HEK293T (cell line): Measurements from ENCODE around the gene STON1.

Experiments
- CTCF ChIA-PET: fragments of 350-600 bp; formaldehyde crosslinking; extraction: SDS; loops from one replicate; lab custom pipeline; 2021; ENCODE audit warnings: antibody characterized with exemption, inconsistent platforms; lab: Yijun Ruan, JAX
- POLR2A ChIA-PET: fragments of 350-600 bp; formaldehyde crosslinking; extraction: SDS; loops from one replicate; lab custom pipeline; 2020; ENCODE audit warnings: antibody characterized with exemption, inconsistent platforms; lab: Yijun Ruan, JAX
- DNase-seq: peaks from one replicate; pipeline ENCODE4 v3.0.0; 2012; ENCODE audit warnings: mixed read lengths; ENCODE audit errors: extremely low spot score
- ARNT ChIP-seq: fragments of 450-650 bp; IDR thresholded peaks from 2 replicates; pipeline ENCODE4 v1.6.1; 2017; ENCODE audit warnings: mild to moderate bottlenecking
- BHLHE40 ChIP-seq: fragments of 450-650 bp; IDR thresholded peaks from 2 replicates; pipeline ENCODE4 v1.6.1; 2016; ENCODE audit warnings: mild to moderate bottlenecking, moderate library complexity, borderline replicate concordance
- CTBP1 ChIP-seq: fragments of 450-650 bp; IDR thresholded peaks from 2 replicates; pipeline ENCODE4 v1.6.1; 2016; ENCODE audit warnings: borderline replicate concordance
- ELF4 ChIP-seq: fragments of 450-650 bp; IDR thresholded peaks from 2 replicates; pipeline ENCODE4 v1.6.1; 2017; ENCODE audit warnings: antibody characterized with exemption
- FOXA1 ChIP-seq: fragments of 450-650 bp; IDR thresholded peaks from 2 replicates; pipeline ENCODE4 v1.6.1; 2016; ENCODE audit warnings: mild to moderate bottlenecking
- FOXK2 ChIP-seq: fragments of 450-650 bp; IDR thresholded peaks from 2 replicates; pipeline ENCODE4 v1.6.1; 2016; ENCODE audit warnings: mild to moderate bottlenecking
- FOXM1 ChIP-seq: fragments of 450-650 bp; IDR thresholded peaks from 2 replicates; pipeline ENCODE4 v1.6.1; 2017; ENCODE audit warnings: mild to moderate bottlenecking, borderline replicate concordance
- HDGF ChIP-seq: fragments of 450-650 bp; IDR thresholded peaks from 2 replicates; pipeline ENCODE4 v1.6.1; 2017; ENCODE audit warnings: antibody characterized with exemption, borderline replicate concordance
- L3MBTL2 ChIP-seq: fragments of 450-650 bp; conservative IDR thresholded peaks from 2 replicates; pipeline ENCODE4 v1.6.1; 2016; ENCODE audit warnings: mild to moderate bottlenecking
- LEF1 ChIP-seq: fragments of 450-650 bp; IDR thresholded peaks from 2 replicates; pipeline ENCODE4 v1.6.1; 2017; ENCODE audit warnings: mild to moderate bottlenecking, borderline replicate concordance
- NFRKB ChIP-seq: fragments of 450-650 bp; IDR thresholded peaks from 2 replicates; pipeline ENCODE4 v1.6.1; 2016; ENCODE audit warnings: mild to moderate bottlenecking, moderate library complexity
- SP1 ChIP-seq: fragments of 450-650 bp; IDR thresholded peaks from 2 replicates; pipeline ENCODE4 v1.6.1; 2017
- SUZ12 ChIP-seq: fragments of 450-650 bp; IDR thresholded peaks from 2 replicates; pipeline ENCODE4 v1.6.1; 2016; ENCODE audit warnings: mild to moderate bottlenecking
- TARDBP ChIP-seq: fragments of 450-650 bp; IDR thresholded peaks from 2 replicates; pipeline ENCODE4 v1.6.1; 2016
- ZNF384 ChIP-seq: fragments of 450-650 bp; IDR thresholded peaks from 2 replicates; pipeline ENCODE4 v1.6.1; 2016
- TF ChIP-seq, protein P1 (sequence below): fragments of 450-650 bp; IDR thresholded peaks from 2 replicates; pipeline ENCODE4 v1.6.1; 2016

The STON1 gene

GRCh38 chr2:48483916-48484315 is 46.0 kb upstream of the STON1 start:
- CTCF ChIA-PET, result interaction anchor here (0.6 kb wide), 1 partner anchor 708 kb away, joined by 3 read pairs; no protein-coding TSS in a partner anchor
- POLR2A ChIA-PET, result no interaction called here
- TF ChIP-seq ZNF384 (no peak), HDGF (no peak), SP1 (no peak), FOXK2 (no peak), FOXA1 (no peak), ARNT (no peak)
- no peak for DNase-seq

DNA sequence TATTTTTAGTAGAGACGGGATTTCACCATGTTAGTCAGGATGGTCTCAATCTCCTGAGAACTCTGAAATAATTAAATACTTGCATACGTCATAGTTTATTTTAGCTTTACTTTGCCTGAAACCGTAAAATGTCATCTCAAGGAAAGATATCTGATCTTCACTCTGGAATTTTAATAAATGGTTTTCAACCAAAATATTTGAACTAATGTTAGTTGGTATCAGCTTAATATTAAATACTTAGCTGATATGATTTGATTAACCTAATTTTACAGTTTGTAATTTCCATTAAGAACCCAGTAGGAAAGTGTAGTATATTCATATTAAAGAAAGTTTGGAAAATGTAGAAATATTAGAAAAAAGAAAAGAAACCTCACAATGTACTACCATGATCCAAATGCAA is 41.4 kb upstream of the STON1 start:
- TF ChIP-seq FOXK2, result no peak
- TF ChIP-seq NFRKB, result no peak
- TF ChIP-seq BHLHE40, result no peak
- no peak for TF ChIP-seq HDGF
- TF ChIP-seq L3MBTL2, result no peak
- no peak for TF ChIP-seq CTBP1
- no peak for TF ChIP-seq FOXM1
- TF ChIP-seq, protein P1, sequence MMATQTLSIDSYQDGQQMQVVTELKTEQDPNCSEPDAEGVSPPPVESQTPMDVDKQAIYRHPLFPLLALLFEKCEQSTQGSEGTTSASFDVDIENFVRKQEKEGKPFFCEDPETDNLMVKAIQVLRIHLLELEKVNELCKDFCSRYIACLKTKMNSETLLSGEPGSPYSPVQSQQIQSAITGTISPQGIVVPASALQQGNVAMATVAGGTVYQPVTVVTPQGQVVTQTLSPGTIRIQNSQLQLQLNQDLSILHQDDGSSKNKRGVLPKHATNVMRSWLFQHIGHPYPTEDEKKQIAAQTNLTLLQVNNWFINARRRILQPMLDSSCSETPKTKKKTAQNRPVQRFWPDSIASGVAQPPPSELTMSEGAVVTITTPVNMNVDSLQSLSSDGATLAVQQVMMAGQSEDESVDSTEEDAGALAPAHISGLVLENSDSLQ, result no peak
- TF ChIP-seq FOXA1, result no peak
- no peak for DNase-seq
- CTCF ChIA-PET, result no interaction called here
- POLR2A ChIA-PET, result no interaction called here

- TF ChIP-seq ARNT (no peak), SP1 (no peak), FOXK2 (no peak), BHLHE40 (no peak), FOXM1 (no peak), NFRKB (no peak), SUZ12 (no peak), FOXA1 (no peak), CTBP1 (no peak), ZNF384 (no peak), LEF1 (no peak), TARDBP (no peak), HDGF (no peak), L3MBTL2 (no peak), ELF4 (no peak)
- TF ChIP-seq, protein P1, result no peak
- DNase-seq, result no peak
- ChIA-PET CTCF (interaction anchor here (0.5 kb wide), 1 partner anchor 21 kb away, joined by 4 read pairs; no protein-coding TSS in a partner anchor), POLR2A (no interaction called here)
These were observed 33.1 kb upstream of the STON1 start for GRCh38 chr2:48496849-48497248.

DNA sequence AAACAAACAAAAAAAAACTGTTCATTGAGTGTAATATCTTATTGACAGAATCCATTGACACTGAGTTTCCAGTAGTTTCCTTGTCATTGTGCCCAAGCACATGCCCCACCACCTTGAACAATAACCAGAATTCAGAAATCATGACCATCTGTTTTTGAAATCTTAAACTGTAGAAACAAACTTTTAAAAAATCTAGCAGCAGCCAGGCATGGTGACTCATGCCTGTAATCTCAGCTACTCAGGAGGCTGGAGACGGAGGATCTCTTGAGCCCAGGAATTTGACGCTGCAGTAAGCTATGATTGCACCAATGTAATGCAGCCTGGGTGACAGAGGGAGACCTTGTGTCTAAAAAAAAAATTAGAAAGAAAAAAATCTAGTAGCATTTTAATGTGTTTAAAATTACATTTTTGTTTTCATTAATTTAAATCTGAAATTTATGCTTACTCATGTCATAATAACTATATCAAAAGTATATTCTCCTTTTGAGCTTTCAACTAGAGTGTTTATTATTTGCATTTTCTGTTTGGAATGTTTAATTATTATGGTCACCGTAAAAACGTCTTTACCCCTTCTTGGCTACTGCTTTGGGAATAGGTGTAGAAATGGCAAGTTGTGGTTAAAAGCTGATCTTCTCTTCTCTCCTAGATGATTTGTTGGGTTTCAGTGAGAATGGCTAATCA is 25.2 kb upstream of the STON1 start:
- CTCF ChIA-PET, result interaction anchor here (0.6 kb wide), 1 partner anchor 618 kb away, joined by 3 read pairs; no protein-coding TSS in a partner anchor
- POLR2A ChIA-PET, result no interaction called here
- DNase-seq, result no peak
- no peak for TF ChIP-seq TARDBP
- no peak for TF ChIP-seq SP1
- no peak for TF ChIP-seq ARNT
- no peak for TF ChIP-seq ELF4
- no peak for TF ChIP-seq L3MBTL2
- TF ChIP-seq FOXK2, result no peak
- no peak for TF ChIP-seq LEF1
- no peak for TF ChIP-seq ZNF384
- TF ChIP-seq CTBP1, result no peak
- TF ChIP-seq HDGF, result no peak
- TF ChIP-seq, protein P1, result no peak
- no peak for TF ChIP-seq NFRKB
- TF ChIP-seq BHLHE40, result no peak
- no peak for TF ChIP-seq SUZ12
- TF ChIP-seq FOXM1, result no peak

- ChIA-PET CTCF (no interaction called here), POLR2A (no interaction called here)
- TF ChIP-seq, protein P1, result no peak
- TF ChIP-seq ZNF384, result no peak
- TF ChIP-seq SUZ12, result no peak
- no peak for TF ChIP-seq L3MBTL2
- TF ChIP-seq FOXA1, result no peak
- TF ChIP-seq TARDBP, result no peak
- TF ChIP-seq ELF4, result no peak
- TF ChIP-seq ARNT, result no peak
- no peak for TF ChIP-seq BHLHE40
- no peak for DNase-seq
These were observed 22.8 kb upstream of the STON1 start for GRCh38 chr2:48507111-48507510.

DNA sequence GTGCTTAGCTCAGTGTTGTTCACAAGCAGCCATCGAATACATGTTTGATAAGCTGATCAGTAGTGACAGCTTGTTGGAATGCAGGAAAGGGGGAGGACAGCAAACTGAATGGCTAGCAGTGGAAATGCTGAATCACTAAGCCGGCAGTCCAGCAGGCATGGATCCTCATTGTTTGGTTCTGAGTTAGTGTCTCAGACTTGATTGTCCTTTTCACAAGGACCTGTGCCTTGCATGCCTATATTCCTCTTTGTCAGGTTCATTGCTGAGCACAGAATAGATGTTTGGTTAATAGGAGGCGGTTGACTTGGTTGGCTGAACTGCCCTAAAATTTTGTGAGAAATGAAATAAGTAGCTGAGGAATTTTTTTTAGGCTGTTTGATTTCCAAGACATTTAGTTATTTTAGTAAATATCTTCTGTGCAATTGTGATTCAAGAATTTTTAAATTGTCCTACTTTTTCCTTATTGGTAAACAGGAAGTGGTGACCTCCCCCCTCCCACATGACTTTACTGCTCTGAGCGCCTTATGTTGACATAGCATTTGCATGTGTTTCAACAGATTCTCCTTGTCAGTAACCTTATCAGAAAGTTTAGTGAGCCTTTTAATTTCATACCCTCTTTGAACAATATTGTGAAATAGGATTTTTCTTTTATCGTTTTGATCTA is 21.4 kb upstream of the STON1 start:
- TF ChIP-seq TARDBP (no peak), SUZ12 (no peak), L3MBTL2 (no peak), FOXA1 (no peak), SP1 (no peak)
- ChIA-PET CTCF (no interaction called here), POLR2A (no interaction called here)
- no peak for DNase-seq
